Astrocyte (in vitro differentiated cells and primary cell): ENCODE data around the gene PHF12.

Experiments
- EZH2 ChIP-seq: IDR thresholded peaks from 2 replicates; pipeline ENCODE4 v1.6.1; 2012; ENCODE audit warnings: mild to moderate bottlenecking, low read length, inconsistent platforms; ENCODE audit not compliant: insufficient read depth
- TF ChIP-seq, protein P1 (sequence below): IDR thresholded peaks from 2 replicates; pipeline ENCODE4 v1.5.1; 2011; ENCODE audit warnings: low read depth, mild to moderate bottlenecking, inconsistent platforms, low read length, moderate library complexity; ENCODE audit not compliant: insufficient read depth

DNA sequence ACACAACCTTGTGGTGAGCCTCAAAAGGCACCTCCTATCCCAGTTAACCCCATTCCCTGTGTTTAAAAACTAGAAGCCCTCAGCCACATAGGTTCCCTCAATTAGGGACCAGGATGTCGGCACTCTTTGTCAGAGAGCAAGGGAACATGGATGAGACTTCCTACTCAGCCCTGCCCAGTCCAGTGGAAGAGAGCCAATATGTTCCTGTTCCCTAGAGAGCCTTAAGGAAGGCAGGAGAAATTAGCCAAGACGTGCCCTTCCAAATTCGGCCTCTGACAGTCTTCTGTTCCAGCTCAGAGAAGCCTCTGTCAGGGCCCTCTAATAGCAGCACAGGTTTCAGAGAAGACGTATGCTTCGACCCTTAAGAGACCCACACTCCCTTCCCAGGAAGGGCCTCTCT, 33.9 kb downstream of the PHF12 start:
- TF ChIP-seq, protein P1, sequence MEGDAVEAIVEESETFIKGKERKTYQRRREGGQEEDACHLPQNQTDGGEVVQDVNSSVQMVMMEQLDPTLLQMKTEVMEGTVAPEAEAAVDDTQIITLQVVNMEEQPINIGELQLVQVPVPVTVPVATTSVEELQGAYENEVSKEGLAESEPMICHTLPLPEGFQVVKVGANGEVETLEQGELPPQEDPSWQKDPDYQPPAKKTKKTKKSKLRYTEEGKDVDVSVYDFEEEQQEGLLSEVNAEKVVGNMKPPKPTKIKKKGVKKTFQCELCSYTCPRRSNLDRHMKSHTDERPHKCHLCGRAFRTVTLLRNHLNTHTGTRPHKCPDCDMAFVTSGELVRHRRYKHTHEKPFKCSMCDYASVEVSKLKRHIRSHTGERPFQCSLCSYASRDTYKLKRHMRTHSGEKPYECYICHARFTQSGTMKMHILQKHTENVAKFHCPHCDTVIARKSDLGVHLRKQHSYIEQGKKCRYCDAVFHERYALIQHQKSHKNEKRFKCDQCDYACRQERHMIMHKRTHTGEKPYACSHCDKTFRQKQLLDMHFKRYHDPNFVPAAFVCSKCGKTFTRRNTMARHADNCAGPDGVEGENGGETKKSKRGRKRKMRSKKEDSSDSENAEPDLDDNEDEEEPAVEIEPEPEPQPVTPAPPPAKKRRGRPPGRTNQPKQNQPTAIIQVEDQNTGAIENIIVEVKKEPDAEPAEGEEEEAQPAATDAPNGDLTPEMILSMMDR, result no peak
- TF ChIP-seq EZH2, result no peak
